Measurements from ENCODE around the gene WFIKKN1. TPM values are rescaled to one million over a fixed set of nuclear protein-coding genes. Genes with fewer than 3 reads are reported as not detected.
A peak's percentile ranks its signal among the peaks of the same experiment; 100 is the strongest.

The WFIKKN1 gene
- total RNA-seq, 4 donors from 2014 or later: 2.5 to 6.2 (median 3.8) TPM

- Histone ChIP-seq H3K4me1 (peaks cover 0 to 14% (median 6%) of the 10 kb centered on the region in 4 donors), H3K9me3 (no peaks in the 10 kb centered on the region), H3K36me3 (peaks cover 0 to 11% (median 0%) of the 10 kb centered on the region in 3 donors), H3K27ac (peak overlapping the region in 3 of 4 donors; percentile 28 to 76 (median 64)), H3K27me3 (no peaks in the 10 kb centered on the region), H3K4me3 (peak overlapping the region in 2 of 4 donors; percentile 27 to 40)
- peak in 1 of 3 donors; percentile 59 for DNase-seq
- TF ChIP-seq POLR2A (IDR thresholded peaks at IDR 0.05): no peak
- TF ChIP-seq, protein P1, sequence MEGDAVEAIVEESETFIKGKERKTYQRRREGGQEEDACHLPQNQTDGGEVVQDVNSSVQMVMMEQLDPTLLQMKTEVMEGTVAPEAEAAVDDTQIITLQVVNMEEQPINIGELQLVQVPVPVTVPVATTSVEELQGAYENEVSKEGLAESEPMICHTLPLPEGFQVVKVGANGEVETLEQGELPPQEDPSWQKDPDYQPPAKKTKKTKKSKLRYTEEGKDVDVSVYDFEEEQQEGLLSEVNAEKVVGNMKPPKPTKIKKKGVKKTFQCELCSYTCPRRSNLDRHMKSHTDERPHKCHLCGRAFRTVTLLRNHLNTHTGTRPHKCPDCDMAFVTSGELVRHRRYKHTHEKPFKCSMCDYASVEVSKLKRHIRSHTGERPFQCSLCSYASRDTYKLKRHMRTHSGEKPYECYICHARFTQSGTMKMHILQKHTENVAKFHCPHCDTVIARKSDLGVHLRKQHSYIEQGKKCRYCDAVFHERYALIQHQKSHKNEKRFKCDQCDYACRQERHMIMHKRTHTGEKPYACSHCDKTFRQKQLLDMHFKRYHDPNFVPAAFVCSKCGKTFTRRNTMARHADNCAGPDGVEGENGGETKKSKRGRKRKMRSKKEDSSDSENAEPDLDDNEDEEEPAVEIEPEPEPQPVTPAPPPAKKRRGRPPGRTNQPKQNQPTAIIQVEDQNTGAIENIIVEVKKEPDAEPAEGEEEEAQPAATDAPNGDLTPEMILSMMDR (IDR thresholded peaks at IDR 0.05): peak in 2 of 6 experiments; percentile 11 to 24
Measured at GRCh38 chr16:661184-661821, 30.5 kb downstream of the WFIKKN1 start.

- Histone ChIP-seq H3K9me3 (no peaks in the 10 kb centered on the region), H3K4me3 (no peak overlapping the region), H3K4me1 (peaks cover 0 to 14% (median 6%) of the 10 kb centered on the region in 4 donors), H3K27ac (no peak overlapping the region), H3K27me3 (no peaks in the 10 kb centered on the region), H3K36me3 (peaks cover 0 to 11% (median 0%) of the 10 kb centered on the region in 3 donors)
- no peak for DNase-seq
- TF ChIP-seq, protein P1 (IDR thresholded peaks at IDR 0.05): no peak
- no peak for TF ChIP-seq POLR2A (IDR thresholded peaks at IDR 0.05)
Measured at GRCh38 chr16:662095-662494, 31.3 kb downstream of the WFIKKN1 start.

DNA sequence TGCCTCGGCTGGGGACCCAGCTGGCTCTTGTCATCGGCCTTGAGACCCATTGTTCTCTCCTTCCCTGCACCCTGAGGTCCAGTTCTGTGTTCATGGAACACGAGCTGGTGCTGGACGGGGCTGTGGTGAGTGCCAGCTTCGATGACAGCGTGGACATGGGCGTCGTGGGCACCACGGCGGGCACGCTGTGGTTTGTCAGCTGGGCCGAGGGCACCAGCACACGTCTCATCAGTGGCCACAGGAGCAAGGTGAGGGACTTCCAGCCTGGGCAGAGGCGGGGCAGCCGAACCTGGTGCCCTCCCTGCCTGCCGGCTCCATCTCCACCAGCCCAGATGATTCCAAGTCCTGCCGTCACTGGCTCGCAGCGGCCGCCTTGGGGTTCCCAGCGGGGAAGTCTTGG is 31.8 kb downstream of the WFIKKN1 start:
- peaks cover 0 to 8% (median 0%) of the 10 kb centered on the region in 3 donors for H3K36me3 ChIP-seq
- TF ChIP-seq, protein P1 (IDR thresholded peaks at IDR 0.05): no peak
- TF ChIP-seq POLR2A (IDR thresholded peaks at IDR 0.05): no peak
- H3K4me1 ChIP-seq: peaks cover 0 to 18% (median 10%) of the 10 kb centered on the region in 4 donors
- no peak overlapping the region for H3K27ac ChIP-seq
- no peak for DNase-seq
- H3K27me3 ChIP-seq: no peaks in the 10 kb centered on the region
- H3K9me3 ChIP-seq: no peaks in the 10 kb centered on the region
- H3K4me3 ChIP-seq: no peak overlapping the region

DNA sequence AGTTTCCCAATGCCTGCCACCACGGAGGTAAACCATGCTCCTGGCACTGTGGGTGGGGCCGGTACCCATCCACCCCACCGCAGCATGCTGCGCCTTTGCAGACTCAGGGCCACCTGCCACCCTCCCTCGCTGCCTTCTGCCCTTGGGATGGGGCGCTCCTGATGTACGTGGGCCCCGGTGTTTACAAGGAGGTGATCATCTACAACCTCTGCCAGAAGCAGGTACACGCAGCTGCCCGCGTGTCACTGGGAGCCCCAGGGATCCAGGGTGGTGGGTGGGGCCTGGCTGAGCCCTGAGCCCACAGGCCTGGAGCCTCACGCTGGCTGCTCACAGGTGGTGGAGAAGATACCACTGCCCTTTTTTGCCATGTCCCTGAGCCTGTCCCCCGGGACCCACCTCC is 35.8 kb downstream of the WFIKKN1 start:
- TF ChIP-seq, protein P1 (IDR thresholded peaks at IDR 0.05): no peak
- TF ChIP-seq POLR2A (IDR thresholded peaks at IDR 0.05): no peak
- no peak for DNase-seq
- Histone ChIP-seq H3K36me3 (peaks cover 0 to 23% (median 0%) of the 10 kb centered on the region in 3 donors), H3K4me3 (no peak overlapping the region), H3K9me3 (no peaks in the 10 kb centered on the region), H3K27ac (no peak overlapping the region), H3K4me1 (peaks cover 3 to 18% (median 9%) of the 10 kb centered on the region in 4 donors), H3K27me3 (no peaks in the 10 kb centered on the region)

GRCh38 chr16:667113-667779 is 36.5 kb downstream of the WFIKKN1 start:
- DNase-seq: no peak
- Histone ChIP-seq H3K9me3 (no peaks in the 10 kb centered on the region), H3K36me3 (peaks cover 0 to 30% (median 0%) of the 10 kb centered on the region in 3 donors), H3K27me3 (no peaks in the 10 kb centered on the region), H3K4me1 (peaks cover 3 to 18% (median 9%) of the 10 kb centered on the region in 4 donors), H3K27ac (peak overlapping the region; percentile 83 to 93 (median 86)), H3K4me3 (peak overlapping the region in 2 of 4 donors; percentile 82 to 94)
- no peak for TF ChIP-seq POLR2A (IDR thresholded peaks at IDR 0.05)
- TF ChIP-seq, protein P1 (IDR thresholded peaks at IDR 0.05): no peak
